A549 (cell line): ENCODE results near the gene HACL1.

Experiments
- CHD2 ChIP-seq: fragments of 150-350 bp; IDR thresholded peaks from 2 replicates; pipeline ENCODE4 v1.6.1; 2014; ENCODE audit warnings: low read length; ENCODE audit not compliant: partially characterized antibody
- CTCF ChIP-seq: fragments of >200 bp; sonication (Bioruptor Twin); formaldehyde crosslinking; IDR thresholded peaks from 3 replicates; pipeline ENCODE4 v1.5.1; 2016
- HDAC2 ChIP-seq: fragments of 200-600 bp; sonication (generic); IDR thresholded peaks from 2 replicates; pipeline ENCODE4 v1.6.1; 2016
- MYC ChIP-seq: IDR thresholded peaks from 2 replicates; pipeline ENCODE4 v1.6.1; 2012; ENCODE audit warnings: mild to moderate bottlenecking, inconsistent platforms, low read length, improper control_type of control experiment, borderline replicate concordance
- POLR2A ChIP-seq: IDR thresholded peaks from 2 replicates; pipeline ENCODE4 v1.6.1; 2012; ENCODE audit warnings: mild to moderate bottlenecking, low read length
- REST ChIP-seq: fragments of 200-600 bp; sonication (generic); IDR thresholded peaks from 2 replicates; pipeline ENCODE4 v1.6.1; 2016; ENCODE audit warnings: antibody characterized with exemption, mild to moderate bottlenecking, moderate library complexity
- RFX5 ChIP-seq: fragments of 450-650 bp; IDR thresholded peaks from 2 replicates; pipeline ENCODE4 v1.7.1; 2014; ENCODE audit warnings: antibody characterized with exemption, mild to moderate bottlenecking, moderate library complexity
- USF2 ChIP-seq: fragments of 450-650 bp; IDR thresholded peaks from 2 replicates; pipeline ENCODE4 v1.6.1; 2014; ENCODE audit warnings: antibody characterized with exemption

GRCh38 chr3:15558581-15558980, 42.8 kb downstream of the HACL1 start:
- no peak for TF ChIP-seq CTCF
- no peak for TF ChIP-seq CHD2
- no peak for TF ChIP-seq REST
- TF ChIP-seq MYC: no peak
- TF ChIP-seq POLR2A: no peak
- TF ChIP-seq RFX5: no peak
- no peak for TF ChIP-seq HDAC2
- TF ChIP-seq USF2: no peak
